Adrenal gland (tissue), 5 donors: ENCODE measurements around the gene CCDC24.

Experiments used
- CTCF ChIP-seq, 6 experiments: fragments of 450-650 bp in 4 of 6; fragments of 200-600 bp in 2 of 6; sonication (generic) in 1 of 6; IDR thresholded peaks; 1 replicate in 5 of 6; 2 replicates in 1 of 6; pipeline versions ENCODE4 v1.5.1 to v1.8.0; 2016 to 2021; ENCODE audit warnings: antibody characterized with exemption in 6 of 6, mild to moderate bottlenecking in 2 of 6, moderate library complexity in 1 of 6
- POLR2A ChIP-seq, 2 donors: fragments of 450-650 bp; IDR thresholded peaks; one replicate each; pipeline ENCODE4 v1.6.1; 2017; ENCODE audit warnings: antibody characterized with exemption in 2 of 2, mild to moderate bottlenecking in 2 of 2, moderate library complexity in 1 of 2
- donor health status: DM: no; HTN: no; CAD: no.

- TF ChIP-seq POLR2A (IDR thresholded peaks at IDR 0.05): peak; percentile 59 to 92
- TF ChIP-seq CTCF (IDR thresholded peaks at IDR 0.05): peak in 4 of 6 experiments; percentile 7 to 63 (median 48)
Observed at GRCh38 chr1:43974443-43975248, 16.8 kb upstream of the CCDC24 start, which contains the start of gene ATP6V0B.
